ENCODE measurements around the gene GAPDH. TPM values are rescaled to one million over a fixed set of nuclear protein-coding genes. Genes with fewer than 3 reads are reported as not detected.

The GAPDH gene
- 6,866 to 9,447 TPM (median 8,977 TPM) in 5 replicates for total RNA-seq (2022; extraction: Qiagen RNA extraction)

DNA sequence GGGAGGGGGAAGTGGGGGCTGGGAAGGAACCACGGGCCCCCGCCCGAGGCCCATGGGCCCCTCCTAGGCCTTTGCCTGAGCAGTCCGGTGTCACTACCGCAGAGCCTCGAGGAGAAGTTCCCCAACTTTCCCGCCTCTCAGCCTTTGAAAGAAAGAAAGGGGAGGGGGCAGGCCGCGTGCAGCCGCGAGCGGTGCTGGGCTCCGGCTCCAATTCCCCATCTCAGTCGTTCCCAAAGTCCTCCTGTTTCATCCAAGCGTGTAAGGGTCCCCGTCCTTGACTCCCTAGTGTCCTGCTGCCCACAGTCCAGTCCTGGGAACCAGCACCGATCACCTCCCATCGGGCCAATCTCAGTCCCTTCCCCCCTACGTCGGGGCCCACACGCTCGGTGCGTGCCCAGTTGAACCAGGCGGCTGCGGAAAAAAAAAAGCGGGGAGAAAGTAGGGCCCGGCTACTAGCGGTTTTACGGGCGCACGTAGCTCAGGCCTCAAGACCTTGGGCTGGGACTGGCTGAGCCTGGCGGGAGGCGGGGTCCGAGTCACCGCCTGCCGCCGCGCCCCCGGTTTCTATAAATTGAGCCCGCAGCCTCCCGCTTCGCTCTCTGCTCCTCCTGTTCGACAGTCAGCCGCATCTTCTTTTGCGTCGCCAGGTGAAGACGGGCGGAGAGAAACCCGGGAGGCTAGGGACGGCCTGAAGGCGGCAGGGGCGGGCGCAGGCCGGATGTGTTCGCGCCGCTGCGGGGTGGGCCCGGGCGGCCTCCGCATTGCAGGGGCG lies at the start of gene GAPDH:
Gene GAPDH, plus strand, starts transcription at position 595 of the 772 bp plus-strand sequence. CDS start 316 bp downstream, outside the sequence.

DNA sequence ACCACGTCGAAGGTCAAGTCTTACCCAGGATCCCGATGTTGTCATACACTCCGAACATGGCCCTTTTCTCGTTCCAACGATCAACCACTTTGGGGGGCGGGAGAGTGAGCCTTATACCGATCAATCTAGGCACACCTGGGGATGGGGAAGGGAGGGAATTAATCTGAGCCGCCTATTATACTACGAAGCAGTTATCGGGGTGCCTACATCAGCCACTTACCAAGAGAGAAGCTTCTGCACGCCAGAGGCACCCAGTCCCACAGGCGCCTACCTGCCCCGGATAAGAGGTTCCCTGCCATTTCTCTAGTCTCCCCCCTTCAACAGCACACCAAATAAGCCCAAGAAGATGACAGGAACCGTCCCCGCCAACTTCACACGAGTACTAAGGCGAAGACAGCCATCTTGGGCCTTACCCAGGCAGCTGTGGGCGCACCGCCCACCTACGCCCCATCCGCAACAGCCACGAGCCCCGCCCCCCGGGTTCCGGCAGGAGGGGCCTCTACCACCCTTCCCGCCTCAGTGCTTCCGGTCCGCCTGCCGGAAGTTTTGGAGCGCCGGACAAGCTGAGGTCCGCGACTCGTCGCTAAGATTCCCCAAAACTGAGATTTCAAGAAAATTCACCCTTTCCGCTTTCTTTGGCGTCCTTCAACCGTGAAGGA lies 41.4 kb upstream of the GAPDH start, which contains the start of gene MRPL51:
Gene MRPL51, minus strand, starts transcription at position 425 of the 659 bp plus-strand sequence. Its CDS starts 126 bp downstream, at position 299.

DNA sequence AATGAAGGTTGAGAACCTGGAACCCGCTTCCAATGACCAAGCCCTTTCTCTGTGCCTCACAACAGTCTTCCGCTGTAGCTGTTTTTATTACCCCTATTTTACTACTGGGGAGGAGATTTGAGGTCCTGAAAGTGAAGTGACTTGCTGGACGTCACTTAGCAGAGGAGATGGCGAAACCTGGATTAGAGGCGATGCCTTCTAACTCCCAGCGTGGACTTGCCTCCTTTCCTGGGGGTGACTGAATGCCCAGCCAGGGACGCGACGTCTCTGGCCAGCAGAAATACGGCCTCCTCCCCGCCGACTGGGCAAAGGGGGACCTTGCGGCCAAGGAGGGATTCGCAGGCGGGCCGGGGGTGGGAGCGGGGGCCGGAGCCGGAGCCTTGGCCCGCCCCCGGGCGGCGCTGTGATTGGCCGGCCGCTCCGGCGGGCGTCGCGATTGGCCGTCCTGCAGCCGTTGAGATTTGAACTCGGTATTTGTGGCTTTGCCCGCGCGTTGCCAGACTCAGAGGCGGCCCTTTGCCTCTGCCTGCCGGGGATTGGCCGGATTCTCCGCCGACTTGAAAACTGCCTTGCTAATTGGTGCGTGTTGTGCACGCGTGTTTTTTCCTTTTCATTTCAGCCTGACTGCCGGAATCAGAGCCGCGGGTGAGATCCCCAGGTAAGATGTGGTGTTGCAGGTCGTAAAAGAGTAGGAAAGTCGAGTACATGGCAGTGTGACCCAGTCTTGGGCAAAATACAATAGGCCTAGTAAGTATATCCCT lies 40.6 kb upstream of the GAPDH start, which contains the start of gene NCAPD2:
Gene NCAPD2, plus strand, starts transcription at position 606 of the 761 bp plus-strand sequence. CDS start 997 bp downstream, outside the sequence.

Other genes starting within 250 kb of the GAPDH start
- gene PLEKHG6, start 223.8 kb upstream of the GAPDH start, total RNA-seq (2022; extraction: Qiagen RNA extraction) = 0.06 to 0.32 TPM (median 0.13 TPM) in 5 replicates
- 359 to 653 TPM (median 512 TPM) in 5 replicates for gene TNFRSF1A, start 192.4 kb upstream of the GAPDH start, total RNA-seq (2022; extraction: Qiagen RNA extraction)
- 10.8 to 15.6 TPM (median 14.9 TPM) in 5 replicates for gene SCNN1A, start 159.0 kb upstream of the GAPDH start, total RNA-seq (2022; extraction: Qiagen RNA extraction)
- gene LTBR, start 150.4 kb upstream of the GAPDH start, total RNA-seq (2022; extraction: Qiagen RNA extraction) = 168 to 231 TPM (median 214 TPM) in 5 replicates
- gene CD27, start 89.6 kb upstream of the GAPDH start, total RNA-seq (2022; extraction: Qiagen RNA extraction) = not detected in 5 replicates
- 3.3 to 4.6 TPM (median 3.7 TPM) in 5 replicates for gene TAPBPL, start 82.5 kb upstream of the GAPDH start, total RNA-seq (2022; extraction: Qiagen RNA extraction)
- gene VAMP1, start 63.8 kb upstream of the GAPDH start, total RNA-seq (2022; extraction: Qiagen RNA extraction) = 9.7 to 13.8 TPM (median 11.4 TPM) in 5 replicates
- 286 to 313 TPM (median 305 TPM) in 5 replicates for gene MRPL51, start 41.3 kb upstream of the GAPDH start, total RNA-seq (2022; extraction: Qiagen RNA extraction)
- gene NCAPD2, start 40.4 kb upstream of the GAPDH start, total RNA-seq (2022; extraction: Qiagen RNA extraction) = 56.1 to 74.5 TPM (median 68.1 TPM) in 5 replicates
- gene IFFO1, start 21.5 kb downstream of the GAPDH start, total RNA-seq (2022; extraction: Qiagen RNA extraction) = 1.9 to 3.0 TPM (median 2.6 TPM) in 5 replicates
- 98.9 to 109 TPM (median 105 TPM) in 5 replicates for gene NOP2, start 33.8 kb downstream of the GAPDH start, total RNA-seq (2022; extraction: Qiagen RNA extraction)
- gene CHD4, start 72.9 kb downstream of the GAPDH start, total RNA-seq (2022; extraction: Qiagen RNA extraction) = 62.1 to 82.8 TPM (median 64.0 TPM) in 5 replicates
- gene LPAR5, start 101.4 kb downstream of the GAPDH start, total RNA-seq (2022; extraction: Qiagen RNA extraction) = 0.45 to 0.81 TPM (median 0.70 TPM) in 5 replicates
- gene ACRBP, start 112.9 kb downstream of the GAPDH start, total RNA-seq (2022; extraction: Qiagen RNA extraction) = 0.11 to 0.34 TPM (median 0.16 TPM) in 5 replicates
- 13.6 to 21.5 TPM (median 16.8 TPM) in 5 replicates for gene ING4, start 128.6 kb downstream of the GAPDH start, total RNA-seq (2022; extraction: Qiagen RNA extraction)
- 53.9 to 63.5 TPM (median 60.1 TPM) in 5 replicates for gene ZNF384, start 154.9 kb downstream of the GAPDH start, total RNA-seq (2022; extraction: Qiagen RNA extraction)
- 0.68 to 1.2 TPM (median 0.92 TPM) in 5 replicates for gene PIANP, start 166.3 kb downstream of the GAPDH start, total RNA-seq (2022; extraction: Qiagen RNA extraction)
- 44.2 to 60.2 TPM (median 57.6 TPM) in 5 replicates for gene COPS7A, start 189.5 kb downstream of the GAPDH start, total RNA-seq (2022; extraction: Qiagen RNA extraction)
- 259 to 324 TPM (median 305 TPM) in 5 replicates for gene MLF2, start 218.6 kb downstream of the GAPDH start, total RNA-seq (2022; extraction: Qiagen RNA extraction)
- gene PTMS, start 231.8 kb downstream of the GAPDH start, total RNA-seq (2022; extraction: Qiagen RNA extraction) = 629 to 1,030 TPM (median 870 TPM) in 5 replicates
- gene LAG3, start 238.0 kb downstream of the GAPDH start, total RNA-seq (2022; extraction: Qiagen RNA extraction) = 0.65 to 2.0 TPM (median 1.3 TPM) in 5 replicates